ENCODE measurements around the gene CHD3.

DNA sequence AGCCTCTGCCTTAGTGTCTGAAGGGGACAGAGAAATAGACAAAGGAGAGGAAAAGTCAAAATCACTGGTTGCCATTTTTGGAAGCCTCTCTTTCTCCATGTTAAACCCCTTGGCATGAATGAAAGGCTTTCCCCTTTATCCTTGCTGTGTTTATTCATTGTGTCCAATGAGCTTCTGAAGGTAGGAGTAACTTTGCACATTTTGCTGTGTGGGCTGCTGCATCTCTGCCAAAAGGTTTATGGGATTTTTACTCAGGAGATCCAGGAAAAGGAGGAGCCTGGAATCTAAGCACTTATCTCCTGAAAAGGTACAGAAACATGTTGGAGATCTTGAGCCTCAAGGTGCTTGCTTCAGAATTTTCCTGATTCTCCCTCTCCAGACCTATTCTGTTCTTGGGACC, 47.3 kb downstream of the CHD3 start:
- TF ChIP-seq, protein P1, sequence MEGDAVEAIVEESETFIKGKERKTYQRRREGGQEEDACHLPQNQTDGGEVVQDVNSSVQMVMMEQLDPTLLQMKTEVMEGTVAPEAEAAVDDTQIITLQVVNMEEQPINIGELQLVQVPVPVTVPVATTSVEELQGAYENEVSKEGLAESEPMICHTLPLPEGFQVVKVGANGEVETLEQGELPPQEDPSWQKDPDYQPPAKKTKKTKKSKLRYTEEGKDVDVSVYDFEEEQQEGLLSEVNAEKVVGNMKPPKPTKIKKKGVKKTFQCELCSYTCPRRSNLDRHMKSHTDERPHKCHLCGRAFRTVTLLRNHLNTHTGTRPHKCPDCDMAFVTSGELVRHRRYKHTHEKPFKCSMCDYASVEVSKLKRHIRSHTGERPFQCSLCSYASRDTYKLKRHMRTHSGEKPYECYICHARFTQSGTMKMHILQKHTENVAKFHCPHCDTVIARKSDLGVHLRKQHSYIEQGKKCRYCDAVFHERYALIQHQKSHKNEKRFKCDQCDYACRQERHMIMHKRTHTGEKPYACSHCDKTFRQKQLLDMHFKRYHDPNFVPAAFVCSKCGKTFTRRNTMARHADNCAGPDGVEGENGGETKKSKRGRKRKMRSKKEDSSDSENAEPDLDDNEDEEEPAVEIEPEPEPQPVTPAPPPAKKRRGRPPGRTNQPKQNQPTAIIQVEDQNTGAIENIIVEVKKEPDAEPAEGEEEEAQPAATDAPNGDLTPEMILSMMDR (IDR thresholded peaks at IDR 0.05; ENCODE audit: low read length): no peak
- TF ChIP-seq EZH2 (optimal IDR thresholded peaks at IDR 0.05; ENCODE audit: low read depth, low read length): no peak
